NCI-H526 (cell line): Measurements from ENCODE around the gene URGCP.
"Not testable (repeated sequence)": the region's sequence is repeated elsewhere in the genome, so short reads cannot be mapped to it uniquely, and the experiment has no call there.

Source experiments
- DNase-seq, 2 experiments: peaks; one replicate each; lab custom pipeline; 2025; lab: John Stamatoyannopoulos, UW

URGCP gene

GRCh38 chr7:43834463-43835251 is 71.7 kb downstream of the URGCP start:
- DNase-seq: no peak

DNA sequence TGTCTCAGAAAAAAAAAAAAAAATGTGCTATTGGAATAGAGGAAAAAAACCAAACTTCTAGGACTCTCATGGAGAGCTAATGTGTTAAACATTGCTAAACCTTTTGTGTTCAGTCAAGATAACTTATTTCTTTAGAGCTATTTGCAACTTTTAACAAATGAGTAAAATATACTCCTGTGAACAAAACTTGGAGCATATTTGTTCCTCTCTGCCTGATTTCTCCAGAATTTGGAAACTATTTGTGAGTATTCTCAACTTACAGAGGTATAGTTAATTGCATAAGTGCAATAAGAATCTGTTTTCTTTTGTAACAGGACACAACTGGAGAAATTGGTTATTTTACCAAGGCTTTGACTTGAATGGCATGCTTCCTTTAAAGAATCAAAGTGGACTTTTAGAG is 75.5 kb downstream of the URGCP start:
- not testable (repeated sequence) for DNase-seq
